H1 (cell line): ENCODE data around the gene PRSS12. TPM values are rescaled to one million over a fixed set of nuclear protein-coding genes. Genes with fewer than 3 reads are reported as not detected.

ENCODE experiments used
- CHD7 ChIP-seq: fragments of 300-600 bp; sonication (generic); IDR thresholded peaks from 2 replicates; pipeline ENCODE4 v1.7.1; 2012; ENCODE audit warnings: low read length, moderate library complexity, mild to moderate bottlenecking, inconsistent platforms; ENCODE audit not compliant: insufficient replicate concordance
- FOSL1 ChIP-seq: IDR thresholded peaks from 2 replicates; pipeline ENCODE4 v1.6.1; 2011; ENCODE audit warnings: mild to moderate bottlenecking, low read depth, low read length, moderate library complexity; ENCODE audit not compliant: insufficient read depth
- HDAC2 ChIP-seq, 2 experiments: fragments of 300-600 bp in 1 of 2; sonication (generic) in 1 of 2; IDR thresholded peaks; 2 replicates each; pipeline ENCODE4 v1.6.1; 2011 to 2012; ENCODE audit warnings: low read depth in 2 of 2, low read length in 2 of 2, mild to moderate bottlenecking in 2 of 2, moderate library complexity in 2 of 2, borderline replicate concordance in 1 of 2, inconsistent platforms in 1 of 2
- KDM1A ChIP-seq: fragments of 200-600, 300-600 bp; sonication (generic); IDR thresholded peaks from 2 replicates; pipeline ENCODE4 v1.7.1; 2016; ENCODE audit warnings: mild to moderate bottlenecking, low read length, borderline replicate concordance
- KDM4A ChIP-seq: IDR thresholded peaks from one replicate; pipeline ENCODE4 v1.7.1; 2012; ENCODE audit warnings: low read depth, mild to moderate bottlenecking, moderate library complexity, low read length, inconsistent platforms; ENCODE audit not compliant: severe bottlenecking
- NRF1 ChIP-seq: IDR thresholded peaks from 2 replicates; pipeline ENCODE4 v1.6.1; 2011; ENCODE audit warnings: mild to moderate bottlenecking, low read depth, low read length, improper control_type of control experiment
- PHF8 ChIP-seq: fragments of 200-600 bp; sonication (generic); conservative IDR thresholded peaks from 2 replicates; pipeline ENCODE4 v1.7.1; 2012; ENCODE audit warnings: low read depth, mild to moderate bottlenecking, inconsistent platforms, low read length, moderate library complexity
- POU5F1 ChIP-seq: IDR thresholded peaks from 2 replicates; pipeline ENCODE4 v1.6.1; 2011; ENCODE audit warnings: low read depth, mild to moderate bottlenecking, low read length, moderate library complexity
- RBBP5 ChIP-seq: IDR thresholded peaks from 2 replicates; pipeline ENCODE4 v1.7.1; 2012; ENCODE audit warnings: low read depth, mild to moderate bottlenecking, inconsistent platforms, low read length, moderate library complexity, borderline replicate concordance
- RNF2 ChIP-seq: fragments of 200-900, 300-1000 bp; sonication (generic); IDR thresholded peaks from 2 replicates; pipeline ENCODE4 v1.7.1; 2016; ENCODE audit warnings: borderline replicate concordance, low read depth, mild to moderate bottlenecking, antibody characterized with exemption, low read length; ENCODE audit not compliant: poor library complexity, severe bottlenecking; ENCODE audit errors: missing control alignments
- SIX5 ChIP-seq: IDR thresholded peaks from 2 replicates; pipeline ENCODE4 v1.6.1; 2011; ENCODE audit warnings: mild to moderate bottlenecking, low read depth, low read length
- polyA plus RNA-seq, 7 experiments: library from polyadenylated mRNA; depleted of rRNA in 3 of 7; stranded (reverse) in 5 of 7; unstranded in 2 of 7; fragments of >200 nt in 5 of 7; fragments of 200-250 nt in 2 of 7; gene quantifications; 1 replicate in 5 of 7; 2 replicates in 1 of 7; 4 replicates in 1 of 7; pipeline versions ENCODE4 v1.2.1 to v1.2.3, GENCODE V29; 2011 to 2013; ENCODE audit warnings: missing spikeins in 2 of 7, mixed read lengths in 2 of 7
- total RNA-seq: library from RNA; stranded (reverse); fragmentation: NEBNext Ultra II Directional; extraction: Animal tissue kit (Norgen Biotek cat#: 25700); gene quantifications from 2 replicates; pipeline ENCODE4 v1.2.1, GENCODE V29; 2021

PRSS12 gene
- total and polyA plus RNA-seq, 2 of the 8 experiments (the other 6 are each of a cell fraction or from before 2014, with no cell fraction given), result 2.6 to 9.3 TPM

- TF ChIP-seq CHD7, result no peak
- no peak for TF ChIP-seq KDM4A
- TF ChIP-seq KDM1A, result no peak
- TF ChIP-seq HDAC2 (IDR thresholded peaks at IDR 0.05; ENCODE audit: borderline replicate concordance in 1 of 2, low read depth in 2 of 2, low read length in 2 of 2), result no peak
- TF ChIP-seq PHF8, result no peak
- no peak for TF ChIP-seq NRF1
- TF ChIP-seq SIX5, result no peak
- no peak for TF ChIP-seq RBBP5
- no peak for TF ChIP-seq RNF2
- TF ChIP-seq POU5F1, result no peak
- no peak for TF ChIP-seq FOSL1
Observed at GRCh38 chr4:118284169-118284568, 68.6 kb downstream of the PRSS12 start (continued).
